Vagina (tissue), 2 donors: ENCODE results near the gene KLHL22.

Experiments
- CTCF ChIP-seq, 3 experiments: fragments of 450-650 bp in 2 of 3; fragments of 200-600 bp in 1 of 3; sonication (generic) in 1 of 3; IDR thresholded peaks; one replicate each; pipeline ENCODE4 v1.5.1; 2017 to 2019; ENCODE audit warnings: antibody characterized with exemption in 3 of 3, mild to moderate bottlenecking in 2 of 3, moderate library complexity in 2 of 3
- POLR2A ChIP-seq, 2 donors: fragments of 450-650 bp; IDR thresholded peaks; one replicate each; pipeline ENCODE4 v1.6.1; 2017; ENCODE audit warnings: antibody characterized with exemption in 2 of 2, mild to moderate bottlenecking in 2 of 2, moderate library complexity in 2 of 2
- POLR2AphosphoS5 ChIP-seq, 2 donors: sonication (generic); formaldehyde crosslinking; IDR thresholded peaks; one replicate each; pipeline ENCODE4 v1.9.0; 2017; ENCODE audit warnings: antibody characterized with exemption in 2 of 2, mild to moderate bottlenecking in 2 of 2, low read depth in 1 of 2; ENCODE audit not compliant: insufficient read depth in 1 of 2

DNA sequence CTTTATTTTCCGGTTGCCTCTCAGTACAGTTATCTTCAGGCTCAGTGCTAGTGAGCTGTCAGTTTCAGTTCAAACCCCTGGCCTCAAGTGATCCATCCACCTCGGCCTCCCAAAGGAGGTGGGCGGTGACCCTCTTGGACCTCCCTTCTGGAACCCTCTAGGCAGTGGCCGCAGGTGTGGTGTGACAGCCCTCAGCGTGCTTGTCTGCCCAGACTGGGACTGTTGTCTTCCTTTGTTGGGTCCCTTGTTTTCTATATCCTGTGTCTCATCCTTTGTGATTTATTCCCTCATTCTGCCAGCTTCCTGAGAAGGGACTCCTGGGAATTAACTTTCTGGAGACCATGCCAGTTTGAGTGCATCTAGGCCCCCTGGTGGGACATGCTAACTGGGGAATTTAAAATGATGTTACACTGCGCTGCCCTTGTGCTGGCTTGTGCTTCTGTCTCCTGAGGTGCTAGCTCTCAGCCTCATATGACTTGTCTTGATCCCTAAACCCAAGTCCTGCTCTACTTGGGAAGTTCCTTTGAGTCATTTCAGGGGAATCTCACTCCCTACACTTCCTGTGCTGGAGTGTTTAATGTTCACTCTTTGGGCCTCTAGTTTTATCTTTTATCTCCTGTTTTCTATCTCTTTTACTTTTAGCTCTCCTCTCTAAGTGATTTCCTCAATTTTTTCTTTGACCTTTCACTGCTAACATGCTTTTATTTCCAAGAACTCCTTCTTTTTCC is 31.2 kb upstream of the KLHL22 start:
- TF ChIP-seq CTCF (IDR thresholded peaks at IDR 0.05) (no peak), POLR2AphosphoS5 (IDR thresholded peaks at IDR 0.05; ENCODE audit: insufficient read depth in 1 of 2, low read depth in 1 of 2) (no peak), POLR2A (IDR thresholded peaks at IDR 0.05) (no peak)
